Stimulated activated CD4-positive, alpha-beta T cell treated with anti-CD3 and anti-CD28 coated beads, Interleukin-1b, Interleukin-23, amount 100 ng/mL, for 4 hours (primary cell): Measurements from ENCODE around the gene VPS18.

Experiments used
- DNase-seq, 2 donors: peaks; one replicate each; pipeline ENCODE4 v3.0.0-alpha.2; 2020; ENCODE audit warnings: low read depth in 2 of 2

Gene VPS18

DNA sequence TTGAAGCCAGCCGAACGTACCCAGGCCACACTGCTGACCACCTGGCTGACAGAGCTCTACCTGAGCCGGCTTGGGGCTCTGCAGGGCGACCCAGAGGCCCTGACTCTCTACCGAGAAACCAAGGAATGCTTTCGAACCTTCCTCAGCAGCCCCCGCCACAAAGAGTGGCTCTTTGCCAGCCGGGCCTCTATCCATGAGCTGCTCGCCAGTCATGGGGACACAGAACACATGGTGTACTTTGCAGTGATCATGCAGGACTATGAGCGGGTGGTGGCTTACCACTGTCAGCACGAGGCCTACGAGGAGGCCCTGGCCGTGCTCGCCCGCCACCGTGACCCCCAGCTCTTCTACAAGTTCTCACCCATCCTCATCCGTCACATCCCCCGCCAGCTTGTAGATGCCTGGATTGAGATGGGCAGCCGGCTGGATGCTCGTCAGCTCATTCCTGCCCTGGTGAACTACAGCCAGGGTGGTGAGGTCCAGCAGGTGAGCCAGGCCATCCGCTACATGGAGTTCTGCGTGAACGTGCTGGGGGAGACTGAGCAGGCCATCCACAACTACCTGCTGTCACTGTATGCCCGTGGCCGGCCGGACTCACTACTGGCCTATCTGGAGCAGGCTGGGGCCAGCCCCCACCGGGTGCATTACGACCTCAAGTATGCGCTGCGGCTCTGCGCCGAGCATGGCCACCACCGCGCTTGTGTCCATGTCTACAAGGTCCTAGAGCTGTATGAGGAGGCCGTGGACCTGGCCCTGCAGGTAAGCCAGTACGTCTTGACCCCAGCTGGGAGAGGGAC lies 6.2 kb downstream of the VPS18 start:
- DNase-seq: no peak

DNA sequence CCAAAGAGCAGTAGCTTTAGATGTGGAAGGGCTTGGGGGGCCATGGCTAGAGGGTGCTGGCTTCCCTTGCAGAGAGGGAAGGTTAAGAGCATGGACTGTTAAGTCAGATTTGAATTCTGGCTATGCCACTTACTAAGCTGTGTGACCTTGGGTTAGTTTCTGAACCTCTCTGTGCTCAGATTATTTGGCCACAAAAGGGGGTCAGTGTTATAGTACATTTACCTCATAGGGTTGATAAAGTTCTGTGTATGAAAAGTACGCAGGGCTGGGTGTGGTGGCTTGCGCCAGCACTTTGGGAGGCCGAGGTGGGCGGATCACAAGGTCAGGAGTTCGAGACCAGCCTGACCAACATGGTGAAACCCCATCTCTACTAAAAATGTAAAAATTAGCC lies 6.8 kb downstream of the VPS18 start:
- DNase-seq: no peak

- DNase-seq: no peak
Measured at GRCh38 chr15:40902605-40903561, 8.6 kb downstream of the VPS18 start.

- no peak for DNase-seq
Measured at GRCh38 chr15:40904552-40905201, 10.4 kb downstream of the VPS18 start.

DNA sequence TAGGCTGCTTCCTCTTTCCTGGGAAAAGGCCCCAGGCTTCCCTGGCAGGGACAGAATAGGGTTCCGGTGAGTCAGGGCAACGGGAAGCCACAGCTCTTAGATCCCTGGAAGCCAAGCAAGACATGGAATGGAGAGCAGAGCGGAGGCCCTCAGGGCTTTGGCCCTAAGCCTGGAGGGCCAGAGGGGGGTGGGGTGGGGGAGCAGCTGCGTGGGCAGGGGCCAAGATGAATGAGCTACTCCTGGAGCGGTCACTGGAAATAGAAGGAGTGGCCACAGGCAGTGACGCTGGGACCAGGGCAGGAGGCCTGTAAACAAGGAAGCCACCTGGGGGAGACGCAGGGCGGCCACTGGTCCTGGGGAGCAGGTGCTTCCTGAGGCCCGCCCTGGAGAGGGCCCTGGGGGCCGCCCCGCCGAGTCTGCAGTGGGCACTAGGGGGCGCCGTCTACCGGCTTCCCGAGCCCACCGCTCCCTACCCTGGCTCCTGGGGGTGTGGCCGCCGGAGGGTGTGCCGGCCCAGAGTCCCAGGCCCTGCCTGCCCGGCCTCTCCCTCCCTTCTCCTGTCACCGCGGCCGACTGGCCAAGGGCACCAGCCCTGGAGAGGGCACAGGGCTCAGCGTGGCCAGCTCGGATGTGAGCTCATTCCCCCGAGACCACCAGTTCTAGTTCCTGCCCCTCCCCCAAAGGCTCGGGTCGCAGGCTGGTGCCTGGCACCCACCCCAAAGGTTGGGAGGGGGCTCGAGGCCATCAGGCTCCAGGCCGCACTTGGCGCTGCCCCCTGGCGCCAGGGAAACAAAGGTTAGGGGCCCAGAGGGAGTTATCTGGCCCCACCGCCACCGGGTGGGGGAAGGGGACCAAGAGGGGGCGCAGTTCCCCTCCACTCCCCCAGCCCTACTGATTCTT lies 12.1 kb downstream of the VPS18 start:
- DNase-seq: peak; percentile 60 to 76

DNA sequence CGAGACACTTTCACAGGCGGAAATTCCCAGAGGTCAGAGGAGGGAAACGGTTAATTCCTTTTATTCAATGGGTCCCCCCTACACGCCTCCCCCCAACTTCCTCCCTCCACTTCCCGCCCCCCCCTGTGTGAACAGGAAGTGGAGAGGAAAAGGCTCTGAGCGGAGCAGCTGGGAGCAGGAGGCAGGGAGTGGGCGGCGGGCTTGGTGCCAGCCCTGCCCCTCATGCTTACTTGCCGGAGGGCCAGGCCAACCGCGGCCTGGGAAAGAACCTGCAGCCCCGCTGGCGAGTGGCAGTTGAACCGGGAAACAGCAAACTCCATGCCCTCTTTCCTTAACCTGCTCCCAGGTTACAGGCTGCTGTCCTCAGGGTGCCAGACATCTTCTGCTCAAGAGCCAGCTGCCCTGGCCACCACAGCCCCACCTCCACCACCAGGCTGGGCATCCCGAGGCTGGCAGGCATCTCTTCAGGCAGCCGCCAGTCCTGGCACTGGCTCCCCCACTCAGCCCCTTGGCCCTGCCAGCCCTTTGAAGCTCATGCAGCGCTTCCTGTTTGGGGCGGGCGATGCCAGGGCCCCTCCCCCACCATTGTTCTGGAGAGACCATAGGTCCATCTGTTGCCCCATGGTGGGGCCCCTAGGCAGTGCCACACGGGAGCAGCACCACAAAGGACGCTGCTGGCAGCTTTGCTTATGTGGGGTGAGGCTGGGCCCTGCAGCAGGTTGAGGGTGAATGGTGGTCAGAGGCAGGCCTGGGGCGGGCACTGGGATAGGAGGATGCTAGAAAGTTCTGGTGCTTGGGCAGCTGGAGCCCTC lies 12.9 kb downstream of the VPS18 start:
- peak in 1 of 2 donors; percentile 36 for DNase-seq

DNA sequence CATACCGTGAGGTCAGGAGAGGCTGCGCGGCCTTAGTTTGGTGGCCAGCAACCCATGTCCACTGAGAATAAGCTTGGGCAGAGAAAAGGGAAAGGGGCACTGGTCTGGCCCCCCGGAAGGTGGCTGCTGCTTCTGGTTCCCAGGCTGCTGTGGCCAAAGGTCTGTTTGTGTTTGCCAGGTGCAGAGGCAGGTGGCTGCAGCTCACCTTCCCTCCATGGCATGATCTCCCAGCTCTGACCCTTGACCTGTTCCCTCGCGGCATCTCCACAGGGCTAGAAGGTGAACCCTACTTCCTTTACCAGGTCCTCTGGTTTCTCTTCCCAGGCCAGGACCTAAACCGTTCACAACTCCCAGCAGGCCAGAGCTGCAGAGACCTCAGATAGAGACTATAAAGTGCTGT lies 13.8 kb downstream of the VPS18 start:
- no peak for DNase-seq

DNA sequence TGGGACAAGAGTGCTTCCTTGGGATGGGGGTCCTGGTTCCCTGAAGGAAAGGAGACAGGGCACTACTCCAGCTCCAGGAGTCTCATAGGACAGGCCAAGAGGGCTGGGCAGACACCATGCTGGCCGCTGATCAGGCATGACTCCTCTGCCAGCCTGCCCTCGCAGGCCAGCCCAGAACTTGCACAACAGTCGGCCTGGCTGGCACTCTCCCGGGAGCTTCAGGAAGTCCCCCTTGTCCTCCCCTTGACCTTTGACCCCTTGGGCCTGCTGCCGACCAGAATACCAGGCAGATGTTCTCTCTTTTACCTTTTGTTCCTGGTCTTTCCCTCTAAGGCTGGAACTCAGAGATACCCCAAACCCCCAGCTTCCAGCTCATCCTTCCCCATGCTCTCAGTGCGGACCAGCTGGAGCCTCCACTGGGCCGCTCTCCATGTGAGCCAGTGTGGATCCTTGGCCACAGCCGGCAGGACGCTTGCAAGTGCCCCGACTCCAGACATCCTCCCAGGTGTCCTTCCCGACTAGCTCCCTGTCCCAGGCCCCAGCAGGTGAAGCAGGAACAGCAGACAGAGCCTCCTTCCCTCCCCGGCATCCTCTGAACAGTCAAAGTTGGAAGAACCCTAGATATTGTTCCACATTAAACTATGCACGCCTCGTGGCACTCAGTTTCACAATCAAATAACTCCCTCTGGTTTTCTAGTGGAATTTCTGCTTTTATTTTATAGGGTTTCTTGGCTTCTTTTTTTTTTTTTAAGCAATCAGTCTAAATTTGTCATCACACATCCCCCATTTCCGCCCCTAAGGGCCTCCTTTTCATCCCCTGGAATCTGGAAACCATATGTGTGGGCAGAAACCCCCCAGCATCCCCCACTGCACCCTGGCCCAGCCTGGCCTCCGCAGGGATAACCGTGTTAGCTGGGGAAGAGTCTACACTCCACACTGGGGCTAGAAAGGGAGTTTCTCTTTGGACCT lies 15.7 kb downstream of the VPS18 start:
- DNase-seq: no peak

DNA sequence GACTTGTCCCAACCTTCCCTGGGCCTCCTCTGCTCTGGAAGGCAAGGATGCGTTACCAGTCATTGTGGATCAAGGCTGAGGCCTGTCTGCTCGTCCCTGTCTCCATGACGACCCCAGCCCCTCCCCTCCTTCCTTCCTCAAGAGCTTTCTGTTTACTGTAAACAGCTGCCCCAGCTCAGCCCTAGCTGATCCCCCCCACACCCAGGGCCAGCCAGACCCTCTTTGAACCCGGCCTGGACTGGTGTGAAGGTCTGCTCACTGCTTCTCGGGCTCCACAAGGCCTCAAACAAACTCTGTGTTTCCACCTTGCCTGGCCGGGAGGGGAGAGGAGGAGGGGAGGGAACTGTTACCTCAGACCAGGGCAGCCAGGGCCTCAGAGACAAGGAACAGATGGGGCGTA lies 16.9 kb downstream of the VPS18 start:
- DNase-seq: no peak

DNA sequence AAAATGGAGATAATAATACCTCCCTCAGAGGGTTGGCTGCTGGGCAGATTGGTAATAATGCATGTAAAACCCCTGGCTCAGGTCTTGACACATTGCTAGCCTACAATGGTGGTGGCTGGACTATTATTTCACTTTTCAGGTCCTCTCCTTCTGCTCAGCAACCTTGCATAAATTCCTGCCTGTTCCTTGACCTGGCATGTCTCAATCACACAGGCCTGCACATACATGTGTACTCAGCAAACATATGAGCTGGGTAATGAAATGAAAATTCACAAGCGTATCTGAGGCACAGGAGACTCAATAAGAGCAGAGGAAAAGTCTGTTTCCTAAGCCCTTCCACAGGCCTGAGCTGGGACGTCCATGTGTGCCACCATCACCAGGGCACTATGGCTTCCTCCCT lies 17.4 kb downstream of the VPS18 start:
- no peak for DNase-seq

DNA sequence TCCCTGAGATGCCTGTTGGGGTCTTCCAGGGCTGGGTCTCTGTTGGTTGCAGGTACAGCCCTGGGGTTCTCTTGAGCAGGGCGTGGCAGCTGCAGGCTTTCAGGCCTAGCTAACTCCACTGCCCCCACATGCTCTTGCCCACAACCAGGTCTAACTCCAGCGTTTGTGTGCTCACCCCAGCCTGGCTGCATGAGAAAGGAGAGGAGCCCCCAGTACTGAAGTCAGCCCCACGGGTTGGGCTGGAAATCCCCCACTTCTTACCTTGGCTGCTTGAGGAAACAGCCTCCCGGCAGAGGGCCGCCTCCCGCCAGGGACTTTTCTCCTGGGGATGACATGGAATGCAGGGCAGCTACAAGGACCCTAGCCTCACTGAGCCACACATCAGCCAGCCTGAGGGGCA lies 18.2 kb downstream of the VPS18 start:
- DNase-seq: no peak

- DNase-seq: no peak
Measured at GRCh38 chr15:40914013-40914412, 19.8 kb downstream of the VPS18 start.

DNA sequence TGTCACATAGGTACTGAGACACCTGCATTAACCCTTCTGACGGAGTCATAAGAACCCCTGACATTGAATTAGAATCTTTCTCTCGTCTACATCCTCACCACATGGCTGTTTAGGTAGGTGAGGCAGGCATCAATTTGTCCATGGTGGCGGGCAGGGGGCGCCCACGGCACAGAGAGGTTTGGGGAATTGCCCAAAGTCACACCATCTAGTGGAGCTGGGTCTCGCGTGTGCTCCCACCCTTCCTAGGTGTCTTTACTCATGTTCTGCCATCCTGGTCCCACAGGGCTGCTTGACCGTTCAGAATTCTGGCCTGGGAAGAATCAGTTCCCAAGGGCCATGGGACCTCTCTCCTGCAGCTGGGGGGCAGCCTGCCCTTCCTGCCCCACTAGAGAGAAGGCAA lies 20.2 kb downstream of the VPS18 start:
- DNase-seq: no peak

GRCh38 chr15:40915116-40915661 lies 20.9 kb downstream of the VPS18 start:
- no peak for DNase-seq

DNA sequence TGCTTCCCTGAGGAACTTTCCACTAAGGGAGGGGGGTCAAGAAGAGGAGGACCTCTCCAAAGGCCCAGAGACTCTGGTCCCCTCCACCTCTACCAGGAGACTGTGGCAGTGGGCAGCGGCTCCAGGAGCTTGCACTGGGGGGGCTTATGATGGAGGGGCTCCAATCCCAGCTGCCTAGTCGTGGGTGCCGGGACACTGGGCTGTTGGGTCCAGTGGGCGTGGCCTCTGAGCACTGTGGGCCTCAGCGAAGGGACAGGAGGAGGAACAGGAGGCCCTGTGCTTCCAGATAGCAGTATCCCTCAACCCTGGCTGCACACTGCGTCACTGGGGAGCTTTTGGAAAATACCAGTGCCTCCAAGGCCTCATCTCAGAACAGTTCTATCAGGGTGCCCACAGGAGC lies 21.4 kb downstream of the VPS18 start:
- no peak for DNase-seq

DNA sequence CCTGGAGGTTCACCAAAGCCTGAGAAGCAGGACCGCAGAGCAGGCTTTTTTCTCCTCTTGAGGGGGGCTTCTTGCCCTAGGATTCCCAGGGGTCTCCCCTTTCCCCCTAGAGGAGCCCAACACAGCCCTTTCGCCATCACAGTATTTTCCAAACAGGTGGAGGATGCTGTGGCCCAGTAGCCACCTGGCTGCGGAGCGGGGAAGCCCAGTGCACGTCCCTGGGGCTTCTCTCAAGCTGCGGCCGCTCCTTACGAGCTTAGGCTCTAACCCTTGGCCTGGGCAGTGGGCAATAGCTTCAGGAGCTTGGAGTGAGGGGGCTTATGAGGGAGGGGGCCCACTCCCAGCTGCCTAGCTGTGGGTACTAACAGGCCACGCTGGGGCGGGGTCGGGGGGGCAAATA lies 23.3 kb downstream of the VPS18 start:
- no peak for DNase-seq

GRCh38 chr15:40918146-40918798 lies 24.0 kb downstream of the VPS18 start:
- DNase-seq: no peak

DNA sequence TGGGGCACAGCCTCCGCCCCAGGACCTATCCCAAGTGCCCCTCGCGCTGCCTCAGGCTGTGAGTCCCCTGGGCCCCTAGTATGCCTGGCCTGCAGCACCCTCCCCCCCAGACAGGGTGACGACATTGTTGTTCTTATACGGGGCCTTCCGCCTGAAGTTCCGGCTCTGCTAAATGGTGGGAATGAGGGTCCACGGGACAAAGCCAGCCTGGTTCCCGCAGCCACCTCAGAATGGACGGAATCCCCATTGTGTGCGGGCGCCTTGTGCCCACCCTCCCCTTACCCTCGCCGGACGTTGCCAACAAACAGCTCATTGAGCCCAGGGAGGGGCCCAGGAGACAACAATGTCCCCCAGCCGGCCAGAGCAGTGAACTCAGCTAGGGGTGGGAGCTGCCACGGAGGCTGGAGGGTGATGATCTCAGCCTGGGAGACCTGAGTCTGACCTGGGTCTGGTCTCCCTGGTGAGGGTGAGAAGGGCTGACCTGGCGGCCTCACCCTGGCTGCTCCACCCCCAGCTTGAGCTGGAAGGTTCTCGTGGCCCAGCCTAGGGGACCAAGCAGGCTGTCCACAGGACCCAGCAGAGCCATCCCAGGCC lies 24.6 kb downstream of the VPS18 start:
- no peak for DNase-seq
